Stimulated activated effector memory CD8-positive, alpha-beta T cell treated with anti-CD3 and anti-CD28 coated beads, Interleukin-12 subunit alpha, Interleukin-12 subunit beta, amount 100 ng/mL, for 72 hours (primary cell): ENCODE measurements around the gene OPN5.

Experiments used
- ATAC-seq: fragments of 150-1000 bp; cut with Tn5 transposase; 2 replicates; pipeline ENCODE4 v1.10.0; 2021
- DNase-seq, 2 donors: peaks; one replicate each; pipeline ENCODE4 v3.0.0; 2021 to 2022; ENCODE audit warnings: low spot score in 2 of 2
- H3K27ac Mint-ChIP-seq: one replicate; pipeline ENCODE4 v1.8.0; 2022; ENCODE audit warnings: mild to moderate bottlenecking, mixed read lengths
- H3K36me3 Mint-ChIP-seq: one replicate; pipeline ENCODE4 v1.8.0; 2022; ENCODE audit warnings: mild to moderate bottlenecking, mixed read lengths
- H3K4me1 Mint-ChIP-seq: one replicate; pipeline ENCODE4 v1.8.0; 2022; ENCODE audit warnings: mixed read lengths
- H3K4me3 Mint-ChIP-seq: one replicate; pipeline ENCODE4 v1.8.0; 2022; ENCODE audit warnings: mild to moderate bottlenecking, mixed read lengths
- H3K9me3 Mint-ChIP-seq: one replicate; pipeline ENCODE4 v1.8.0; 2022; ENCODE audit warnings: mixed read lengths

OPN5 gene

DNA sequence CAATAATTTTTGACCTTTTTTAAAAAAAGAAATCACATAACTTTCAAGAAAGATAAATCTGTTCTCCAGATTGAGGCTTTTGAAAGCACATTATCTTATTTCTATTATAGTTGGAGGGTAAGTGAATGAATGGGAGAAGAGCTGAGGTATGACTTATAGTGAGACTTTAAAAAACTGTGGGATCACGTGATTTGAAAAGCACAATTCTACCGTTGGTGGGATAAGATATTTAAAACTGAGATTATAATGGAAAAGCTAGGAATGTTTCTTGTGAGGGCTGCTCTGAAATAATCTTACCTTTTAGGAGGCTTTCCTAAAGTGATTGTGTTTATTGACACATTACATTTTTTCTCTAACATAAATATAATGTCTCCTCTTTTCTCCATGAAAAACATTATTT, 9.5 kb upstream of the OPN5 start:
- Mint-ChIP-seq H3K9me3 (no peaks in the 10 kb centered on the region), H3K36me3 (no peaks in the 10 kb centered on the region), H3K4me3 (no peak overlapping the region), H3K27ac (no peak overlapping the region), H3K4me1 (no peaks in the 10 kb centered on the region)
- DNase-seq (no peak), ATAC-seq (no peak)

- no peaks in the 10 kb centered on the region for H3K4me1 Mint-ChIP-seq
- no peak overlapping the region for H3K27ac Mint-ChIP-seq
- H3K36me3 Mint-ChIP-seq: no peaks in the 10 kb centered on the region
- no peak for DNase-seq
- H3K4me3 Mint-ChIP-seq: no peak overlapping the region
- no peak for ATAC-seq
- no peaks in the 10 kb centered on the region for H3K9me3 Mint-ChIP-seq
These were observed 8.8 kb upstream of the OPN5 start for GRCh38 chr6:47773005-47773404.

DNA sequence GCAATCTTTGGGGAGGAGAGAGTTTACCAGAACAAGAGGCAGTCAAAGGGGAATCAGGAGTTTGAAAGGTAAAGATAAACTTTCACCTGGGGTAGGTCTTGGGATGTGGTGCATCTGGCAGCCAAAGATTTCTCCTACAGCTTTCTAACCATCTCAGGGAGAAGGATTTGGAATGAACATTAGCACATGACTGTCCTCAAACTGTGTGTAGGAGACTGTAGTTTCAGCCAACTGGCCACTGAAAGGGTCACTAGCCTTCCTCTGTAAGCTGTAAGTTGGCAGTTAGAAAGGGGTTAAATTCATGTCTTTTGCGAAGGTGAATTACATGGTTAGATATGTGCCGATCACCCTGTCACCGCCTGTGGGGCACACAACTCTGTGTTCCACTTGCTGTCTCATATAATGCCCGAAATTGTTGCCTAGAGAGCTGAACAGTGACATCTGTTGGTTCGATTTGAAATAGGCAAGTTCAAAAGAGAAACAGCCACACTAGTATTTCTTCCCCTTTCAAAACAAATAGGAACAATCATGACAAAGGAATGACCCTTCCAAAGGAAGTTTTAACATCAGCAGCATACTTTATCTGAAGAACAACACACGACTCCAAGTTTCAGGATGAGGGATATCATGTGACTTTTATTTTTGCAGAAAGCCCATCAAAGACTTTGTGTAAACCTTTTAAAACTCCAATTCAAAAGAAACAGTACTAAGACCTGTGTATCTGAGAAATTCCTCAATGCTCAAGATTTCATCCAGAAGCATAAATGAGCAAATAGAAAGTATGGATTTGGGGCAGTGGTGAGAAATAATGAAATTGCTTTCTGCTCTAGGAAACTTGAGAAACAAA, 1.1 kb upstream of the OPN5 start:
- peaks cover 7% of the 10 kb centered on the region for H3K4me1 Mint-ChIP-seq
- H3K27ac Mint-ChIP-seq: no peak overlapping the region
- H3K9me3 Mint-ChIP-seq: no peaks in the 10 kb centered on the region
- no peaks in the 10 kb centered on the region for H3K36me3 Mint-ChIP-seq
- peak in 1 of 2 donors; percentile 49 for DNase-seq
- no peak overlapping the region for H3K4me3 Mint-ChIP-seq
- ATAC-seq: peak; percentile 86

DNA sequence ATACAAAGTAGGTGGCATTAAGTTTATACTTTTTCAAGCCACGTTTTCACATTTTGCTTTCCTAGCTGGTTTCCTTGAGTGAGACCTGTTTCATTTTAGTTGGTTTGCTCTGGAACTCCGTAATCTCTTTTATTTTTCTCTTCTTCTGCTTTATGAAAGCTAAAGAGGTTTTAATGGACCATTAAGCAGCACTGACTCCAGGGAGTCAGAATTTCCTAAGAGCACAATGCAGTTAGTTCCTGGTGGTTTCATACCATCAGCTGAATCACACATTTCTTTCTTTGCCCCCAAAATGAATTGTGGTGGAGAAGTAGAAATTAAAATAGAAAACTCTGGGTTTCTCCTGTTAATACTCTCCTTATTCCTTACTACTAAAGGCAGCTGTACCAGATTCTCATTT, 3.4 kb downstream of the OPN5 start:
- Mint-ChIP-seq H3K27ac (no peak overlapping the region), H3K4me3 (no peak overlapping the region), H3K9me3 (no peaks in the 10 kb centered on the region), H3K36me3 (no peaks in the 10 kb centered on the region), H3K4me1 (peaks cover 6% of the 10 kb centered on the region)
- ATAC-seq (no peak), DNase-seq (no peak)

DNA sequence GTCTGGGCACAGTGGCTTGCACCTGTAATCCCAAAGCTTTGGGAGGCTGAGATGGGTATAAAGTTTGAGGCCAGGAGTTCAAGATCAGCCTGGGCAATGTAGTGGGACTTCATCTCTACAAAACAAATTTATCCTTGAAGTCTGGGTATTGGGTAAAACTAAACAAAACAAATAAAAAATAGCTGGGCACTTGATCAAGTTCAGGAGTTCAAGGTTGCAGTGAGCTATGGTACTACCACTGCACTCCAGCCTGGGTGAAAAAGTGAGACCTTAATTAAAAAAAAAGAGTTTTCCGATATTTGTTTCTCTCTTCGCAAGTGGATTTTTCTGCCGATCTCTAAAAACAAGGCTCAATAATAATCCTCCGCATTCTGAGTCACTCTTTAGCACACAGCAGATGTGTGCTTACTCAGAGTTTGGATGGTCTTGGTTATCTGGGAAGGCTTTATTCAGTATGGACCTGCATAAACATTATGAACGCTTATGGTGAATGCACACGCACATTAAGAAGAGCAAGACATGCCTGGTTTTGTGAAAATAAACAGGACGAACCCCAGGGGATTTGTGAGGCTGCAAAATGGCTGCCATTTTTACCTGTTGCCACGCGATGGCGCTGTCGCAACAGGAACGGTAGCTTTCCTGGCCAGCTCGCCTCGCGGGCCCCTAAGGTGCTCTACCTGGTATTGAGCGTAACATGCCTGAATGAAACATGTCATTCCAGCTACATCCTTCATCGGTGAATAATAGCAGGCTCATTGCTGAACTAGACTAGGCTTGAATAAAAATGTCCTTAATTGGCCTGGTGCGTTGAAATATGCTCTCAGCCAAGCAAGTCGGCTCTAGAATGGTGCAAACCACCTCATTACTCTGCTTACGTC, 6.0 kb downstream of the OPN5 start:
- H3K9me3 Mint-ChIP-seq: no peaks in the 10 kb centered on the region
- no peaks in the 10 kb centered on the region for H3K4me1 Mint-ChIP-seq
- no peak overlapping the region for H3K27ac Mint-ChIP-seq
- ATAC-seq: peak; percentile 63
- H3K36me3 Mint-ChIP-seq: no peaks in the 10 kb centered on the region
- no peak overlapping the region for H3K4me3 Mint-ChIP-seq
- peak; percentile 20 to 63 for DNase-seq

GRCh38 chr6:47788498-47788884, 6.7 kb downstream of the OPN5 start:
- H3K4me3 Mint-ChIP-seq: no peak overlapping the region
- no peaks in the 10 kb centered on the region for H3K4me1 Mint-ChIP-seq
- no peaks in the 10 kb centered on the region for H3K36me3 Mint-ChIP-seq
- DNase-seq (no peak), ATAC-seq (no peak)
- H3K27ac Mint-ChIP-seq: no peak overlapping the region
- no peaks in the 10 kb centered on the region for H3K9me3 Mint-ChIP-seq

GRCh38 chr6:47789553-47789952, 7.7 kb downstream of the OPN5 start:
- Mint-ChIP-seq H3K27ac (no peak overlapping the region), H3K9me3 (no peaks in the 10 kb centered on the region), H3K4me1 (no peaks in the 10 kb centered on the region), H3K36me3 (no peaks in the 10 kb centered on the region), H3K4me3 (no peak overlapping the region)
- ATAC-seq (no peak), DNase-seq (no peak)

DNA sequence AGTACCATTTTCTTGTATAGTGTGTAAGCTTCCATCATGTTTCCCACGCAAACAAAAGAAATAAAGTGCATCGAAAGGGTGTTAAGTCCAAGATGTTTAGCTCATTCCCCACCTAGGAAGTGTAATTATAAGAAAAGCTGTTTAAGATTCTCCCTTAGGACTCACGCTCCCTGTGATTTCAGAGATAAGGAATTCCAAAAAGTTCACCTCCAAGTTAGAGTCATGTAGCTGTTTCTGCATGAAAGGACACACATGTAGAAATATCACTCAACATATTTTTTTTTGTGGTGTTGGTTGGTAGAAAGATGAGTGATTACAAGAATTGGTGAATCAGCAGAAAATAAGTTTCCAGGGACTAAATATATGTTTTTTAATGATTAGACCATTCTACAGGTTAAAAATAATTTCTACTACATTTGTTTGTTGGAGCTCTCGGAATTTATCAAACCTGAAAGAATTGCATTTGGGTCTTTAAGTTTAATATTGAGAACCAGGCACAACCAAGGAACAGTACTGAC, 10.4 kb downstream of the OPN5 start:
- Mint-ChIP-seq H3K27ac (no peak overlapping the region), H3K36me3 (no peaks in the 10 kb centered on the region)
- ATAC-seq: no peak

DNA sequence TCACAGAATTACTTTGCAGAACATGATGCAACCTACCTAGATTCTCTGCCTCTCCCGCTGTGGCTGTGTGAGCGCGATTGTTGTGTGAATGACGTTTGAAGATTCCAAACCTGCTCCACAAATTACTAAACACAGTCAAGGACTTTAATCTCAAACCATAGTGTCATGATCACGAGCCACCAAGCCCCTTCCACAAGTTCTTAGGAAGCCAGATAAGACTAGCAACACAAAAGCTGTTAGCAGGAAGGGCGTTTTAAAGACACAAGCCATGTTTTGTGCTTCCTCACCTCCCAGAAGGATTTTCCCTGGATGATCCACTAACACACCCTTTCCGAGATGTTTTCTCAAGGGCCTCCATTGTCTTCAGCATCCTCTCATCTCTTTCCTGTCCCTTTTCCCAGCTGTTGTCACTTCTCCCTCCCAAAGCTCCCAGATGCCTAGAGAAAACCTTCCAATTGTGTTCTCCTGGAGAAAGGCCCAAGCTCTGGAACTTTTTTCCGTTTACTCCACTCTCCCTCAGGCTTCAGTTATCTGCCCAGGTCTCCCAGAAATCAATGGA, 12.8 kb downstream of the OPN5 start:
- no peak overlapping the region for H3K4me3 Mint-ChIP-seq
- no peaks in the 10 kb centered on the region for H3K4me1 Mint-ChIP-seq
- DNase-seq (no peak), ATAC-seq (no peak)
- no peaks in the 10 kb centered on the region for H3K9me3 Mint-ChIP-seq
- no peak overlapping the region for H3K27ac Mint-ChIP-seq
- no peaks in the 10 kb centered on the region for H3K36me3 Mint-ChIP-seq

More for the DNA sequence above, 10.4 kb downstream of the OPN5 start:
- Mint-ChIP-seq H3K4me1 (no peaks in the 10 kb centered on the region), H3K9me3 (no peaks in the 10 kb centered on the region), H3K4me3 (no peak overlapping the region)
- no peak for DNase-seq

GRCh38 chr6:47801984-47802383, 20.2 kb downstream of the OPN5 start:
- no peaks in the 10 kb centered on the region for H3K4me1 Mint-ChIP-seq
- H3K4me3 Mint-ChIP-seq: no peak overlapping the region
- H3K36me3 Mint-ChIP-seq: no peaks in the 10 kb centered on the region
- DNase-seq (no peak), ATAC-seq (no peak)
- no peak overlapping the region for H3K27ac Mint-ChIP-seq
- H3K9me3 Mint-ChIP-seq: no peaks in the 10 kb centered on the region

DNA sequence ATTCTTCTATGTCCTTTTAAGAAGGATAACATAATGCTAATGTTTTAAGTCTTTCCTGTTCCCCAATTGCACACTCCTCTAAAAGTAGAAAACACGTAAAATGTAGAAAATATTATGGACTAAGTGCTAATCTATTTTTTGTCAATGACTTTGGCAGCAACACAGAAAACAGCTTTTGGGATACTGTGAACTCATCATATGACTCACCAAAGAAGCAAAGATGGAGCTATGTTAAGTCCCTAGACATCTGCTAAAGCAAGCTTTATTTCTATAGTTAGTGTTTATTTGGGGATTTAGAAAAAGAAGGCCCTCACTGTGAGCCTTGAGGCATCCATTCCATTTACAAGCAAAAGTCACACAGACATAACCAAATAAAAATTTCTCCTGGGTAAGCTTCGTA, 23.0 kb downstream of the OPN5 start:
- no peaks in the 10 kb centered on the region for H3K9me3 Mint-ChIP-seq

GRCh38 chr6:47809873-47810272, 28.0 kb downstream of the OPN5 start:
- Mint-ChIP-seq H3K9me3 (no peaks in the 10 kb centered on the region), H3K36me3 (no peaks in the 10 kb centered on the region), H3K27ac (no peak overlapping the region), H3K4me3 (no peak overlapping the region), H3K4me1 (no peaks in the 10 kb centered on the region)
- no peak for DNase-seq
- ATAC-seq: no peak

More for the DNA sequence above, 23.0 kb downstream of the OPN5 start:
- Mint-ChIP-seq H3K27ac (no peak overlapping the region), H3K4me3 (no peak overlapping the region), H3K36me3 (no peaks in the 10 kb centered on the region), H3K4me1 (no peaks in the 10 kb centered on the region)
- ATAC-seq (no peak), DNase-seq (no peak)

DNA sequence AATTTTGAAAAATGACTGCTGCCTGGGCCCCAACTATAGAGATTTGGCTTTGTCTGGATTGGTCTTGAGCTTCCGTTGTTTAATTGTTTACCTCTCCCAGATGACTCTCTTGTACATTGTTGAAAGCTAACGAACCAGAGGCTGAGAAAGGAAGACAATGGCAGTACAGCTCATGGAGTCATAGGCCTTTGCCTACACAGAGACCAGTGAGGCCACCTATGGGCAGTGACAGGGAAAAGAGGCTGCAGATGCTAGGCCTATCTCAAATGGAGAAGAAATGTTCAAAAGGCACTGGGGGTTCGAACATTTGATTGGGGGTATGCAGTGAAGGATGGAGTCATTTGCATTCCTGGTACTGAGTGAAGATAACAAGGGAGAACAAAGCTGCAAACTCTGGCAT, 29.1 kb downstream of the OPN5 start:
- ATAC-seq: no peak
- no peak for DNase-seq
- no peak overlapping the region for H3K4me3 Mint-ChIP-seq

DNA sequence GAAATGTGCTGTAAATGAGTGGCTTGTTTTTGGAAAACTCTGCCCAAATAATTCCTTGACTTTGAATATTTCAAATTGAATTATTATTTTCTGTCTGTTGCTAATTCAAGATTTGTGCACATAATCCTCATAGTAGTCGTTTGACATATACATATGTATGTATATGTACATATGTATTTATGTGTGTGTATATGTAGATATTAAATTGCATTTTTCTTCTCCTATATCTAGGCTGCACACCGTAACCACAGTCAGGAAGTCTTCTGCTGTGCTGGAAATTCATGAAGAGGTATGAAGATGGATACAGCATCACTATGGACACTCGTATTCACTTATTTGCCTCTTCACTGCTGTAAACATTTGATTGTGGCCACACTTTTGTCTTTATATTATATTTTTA, 29.6 kb downstream of the OPN5 start:
- Mint-ChIP-seq H3K4me3 (no peak overlapping the region), H3K4me1 (no peaks in the 10 kb centered on the region), H3K36me3 (no peaks in the 10 kb centered on the region), H3K9me3 (no peaks in the 10 kb centered on the region), H3K27ac (no peak overlapping the region)
- ATAC-seq: no peak
- no peak for DNase-seq

More for the DNA sequence above, 29.1 kb downstream of the OPN5 start:
- Mint-ChIP-seq H3K36me3 (no peaks in the 10 kb centered on the region), H3K9me3 (no peaks in the 10 kb centered on the region), H3K27ac (no peak overlapping the region), H3K4me1 (no peaks in the 10 kb centered on the region)

- H3K4me1 Mint-ChIP-seq: no peaks in the 10 kb centered on the region
- ATAC-seq: no peak
- no peaks in the 10 kb centered on the region for H3K9me3 Mint-ChIP-seq
- DNase-seq: no peak
- H3K4me3 Mint-ChIP-seq: no peak overlapping the region
- no peaks in the 10 kb centered on the region for H3K36me3 Mint-ChIP-seq
- no peak overlapping the region for H3K27ac Mint-ChIP-seq
These were observed 35.9 kb downstream of the OPN5 start for GRCh38 chr6:47817749-47818148.
